CD4-positive, alpha-beta T cell treated with Interferon gamma for 1 hour (primary cell): ENCODE measurements around the gene SHB.

Experiments used
- DNase-seq: peaks from one replicate; pipeline ENCODE4 v3.0.0-alpha.2; 2020

SHB gene

DNA sequence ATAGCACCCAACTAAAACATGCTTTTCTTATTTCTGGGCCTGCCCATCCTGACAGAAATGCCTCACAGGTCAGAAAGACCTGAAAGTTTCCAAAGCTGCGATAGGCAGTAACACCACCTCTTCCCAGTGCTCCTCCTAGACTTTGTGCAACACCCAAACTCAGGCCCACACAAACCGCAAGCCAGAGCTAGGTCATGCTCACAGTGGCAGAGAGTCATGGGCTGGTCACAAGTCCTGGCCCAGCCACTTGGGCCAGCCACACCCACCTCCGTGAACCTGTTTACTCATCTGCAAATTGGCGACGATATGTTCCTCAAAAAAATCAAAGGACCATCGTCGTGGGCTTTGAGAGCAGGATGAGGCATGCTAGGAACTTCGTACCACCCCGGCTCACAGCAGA is 121.0 kb downstream of the SHB start:
- DNase-seq: no peak

DNA sequence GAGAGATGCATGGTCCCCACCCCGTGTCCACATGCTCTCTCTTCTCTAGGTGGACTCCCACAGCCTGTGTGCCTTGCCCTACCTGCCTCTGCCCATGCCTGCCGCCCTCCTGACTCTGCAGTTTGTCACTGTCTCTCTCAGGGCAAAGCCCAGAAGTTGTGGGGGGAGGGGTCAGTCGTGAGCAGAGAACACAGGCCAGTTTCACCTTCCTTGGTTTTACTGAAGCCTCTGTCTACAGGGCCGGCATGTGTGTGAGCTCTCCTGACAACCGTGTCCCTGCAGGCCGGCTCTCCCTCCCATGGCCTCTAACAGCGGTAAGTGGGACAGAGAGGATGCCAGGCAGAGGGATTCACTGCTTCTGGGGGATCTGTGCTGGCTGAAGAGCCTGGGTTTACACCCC is 121.6 kb downstream of the SHB start:
- no peak for DNase-seq

- DNase-seq: no peak
Measured at GRCh38 chr9:37946971-37947370, 122.1 kb downstream of the SHB start.

DNA sequence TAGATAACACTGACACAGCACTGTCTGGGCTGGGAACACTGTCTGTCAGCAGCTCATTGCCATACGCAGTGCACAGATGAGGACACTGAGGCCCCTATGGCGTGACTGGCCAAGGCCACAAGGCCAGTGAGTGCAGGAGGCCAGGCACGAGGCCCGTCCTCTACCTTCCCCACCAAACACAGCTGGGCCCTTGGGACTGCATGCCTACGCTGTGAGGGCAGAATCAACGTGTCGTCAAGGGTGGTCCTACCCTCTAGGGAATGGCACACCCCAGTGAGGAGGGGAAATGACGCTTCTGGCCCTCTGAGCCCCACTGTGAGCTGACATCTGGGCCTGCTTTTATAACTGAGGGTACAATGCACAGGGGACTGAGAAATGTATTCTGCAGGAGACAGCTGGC is 123.0 kb downstream of the SHB start:
- DNase-seq: no peak

DNA sequence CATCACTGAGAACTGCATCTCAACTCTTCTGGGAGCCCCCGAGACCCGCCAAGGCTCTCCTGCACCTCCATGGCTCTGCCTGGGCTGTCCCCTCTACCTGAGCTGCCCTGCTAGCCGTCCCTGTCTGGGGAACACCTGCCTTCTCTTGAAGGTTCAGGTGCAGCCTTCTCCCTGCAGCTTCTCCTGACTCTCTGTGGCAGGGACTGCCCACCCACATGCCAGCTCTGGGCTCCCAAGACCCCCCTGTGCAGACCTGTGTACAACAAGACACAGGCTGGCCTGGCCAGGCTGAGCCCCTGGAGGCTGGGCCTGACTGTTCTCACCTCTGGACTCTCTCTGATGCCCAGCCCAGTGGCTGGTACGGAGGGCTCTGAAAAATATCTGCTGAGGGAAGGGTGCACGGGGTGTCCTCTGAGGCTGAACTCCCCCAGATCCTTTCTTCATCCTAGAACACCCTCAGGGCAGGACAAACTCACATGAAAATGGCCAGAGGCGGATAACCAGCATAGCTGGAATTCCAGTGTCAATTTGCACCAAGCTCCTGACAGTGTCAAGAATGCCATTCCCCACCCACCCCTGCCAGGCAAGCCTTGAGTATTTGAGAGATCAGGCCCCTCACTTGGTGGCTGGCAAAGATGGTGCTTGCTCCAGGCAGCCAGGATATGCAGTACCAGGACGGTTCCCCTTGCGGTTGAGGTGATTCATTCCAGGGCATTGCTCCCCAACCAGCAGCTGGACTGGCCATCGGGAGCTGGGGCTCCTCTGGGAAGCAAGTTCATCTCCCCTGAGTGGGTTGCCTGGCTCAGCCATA is 124.2 kb downstream of the SHB start:
- no peak for DNase-seq

DNA sequence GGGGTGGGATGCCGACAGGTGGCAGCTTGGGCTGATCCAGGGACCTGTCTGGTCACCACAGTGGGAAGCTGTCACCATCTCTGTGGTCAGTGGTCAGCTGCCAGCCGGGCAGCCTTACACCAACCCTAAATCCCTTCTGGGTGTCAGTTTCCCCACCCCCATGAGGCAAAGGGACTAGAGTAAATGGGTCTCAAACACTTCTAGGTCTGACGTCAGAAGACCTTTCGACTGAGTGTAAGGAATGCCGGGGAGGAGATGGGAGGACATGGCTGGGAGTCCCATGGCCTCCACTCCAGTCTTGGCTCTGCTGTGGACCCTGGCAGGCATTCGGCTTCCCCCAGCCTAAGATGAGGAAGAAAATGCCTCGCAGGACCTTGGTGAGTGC is 124.8 kb downstream of the SHB start:
- no peak for DNase-seq

DNA sequence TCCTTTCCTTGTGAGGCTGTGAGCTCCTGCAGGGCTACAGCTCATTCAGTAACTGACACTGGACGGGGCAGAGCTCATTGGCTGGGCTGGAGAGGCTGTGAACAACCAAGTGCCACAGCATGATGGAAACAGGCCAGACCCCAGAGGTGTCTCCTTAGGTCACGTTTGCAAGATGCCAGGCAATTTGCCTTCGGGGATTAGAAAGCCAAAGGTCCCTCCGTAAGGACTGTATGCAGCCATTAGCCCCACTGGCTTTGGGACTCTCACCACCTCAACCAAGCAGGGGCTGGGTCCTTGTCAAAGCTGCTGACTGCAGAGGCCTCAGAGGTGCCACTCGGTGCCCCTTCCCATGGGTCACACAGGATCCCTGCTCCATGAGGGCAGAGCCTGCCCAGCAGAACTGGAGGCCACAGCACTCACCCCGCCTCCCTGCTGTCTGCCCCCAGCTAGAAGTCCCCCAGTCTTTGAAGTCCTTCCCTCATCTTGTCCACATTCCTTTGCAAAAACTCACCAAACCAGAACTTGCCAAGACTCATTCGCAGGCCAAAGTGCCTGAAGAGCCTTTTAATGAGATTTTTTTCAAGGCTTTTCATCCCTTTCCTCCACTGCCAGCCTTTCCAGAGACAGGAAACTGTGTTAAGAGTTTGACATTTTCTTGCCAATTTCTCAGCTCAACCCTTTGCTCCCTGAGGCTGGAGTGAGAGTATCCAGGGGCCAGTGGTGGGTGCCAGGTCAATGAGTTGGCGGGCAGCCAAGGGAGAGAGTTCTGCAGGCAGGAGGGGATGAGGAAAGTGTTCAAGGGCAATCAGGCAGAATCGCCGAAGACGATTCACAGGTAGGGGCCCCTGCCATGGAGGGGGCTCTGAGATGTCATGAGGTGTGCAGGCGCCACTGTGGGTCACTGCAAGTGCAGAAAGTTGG is 125.4 kb downstream of the SHB start:
- no peak for DNase-seq

DNA sequence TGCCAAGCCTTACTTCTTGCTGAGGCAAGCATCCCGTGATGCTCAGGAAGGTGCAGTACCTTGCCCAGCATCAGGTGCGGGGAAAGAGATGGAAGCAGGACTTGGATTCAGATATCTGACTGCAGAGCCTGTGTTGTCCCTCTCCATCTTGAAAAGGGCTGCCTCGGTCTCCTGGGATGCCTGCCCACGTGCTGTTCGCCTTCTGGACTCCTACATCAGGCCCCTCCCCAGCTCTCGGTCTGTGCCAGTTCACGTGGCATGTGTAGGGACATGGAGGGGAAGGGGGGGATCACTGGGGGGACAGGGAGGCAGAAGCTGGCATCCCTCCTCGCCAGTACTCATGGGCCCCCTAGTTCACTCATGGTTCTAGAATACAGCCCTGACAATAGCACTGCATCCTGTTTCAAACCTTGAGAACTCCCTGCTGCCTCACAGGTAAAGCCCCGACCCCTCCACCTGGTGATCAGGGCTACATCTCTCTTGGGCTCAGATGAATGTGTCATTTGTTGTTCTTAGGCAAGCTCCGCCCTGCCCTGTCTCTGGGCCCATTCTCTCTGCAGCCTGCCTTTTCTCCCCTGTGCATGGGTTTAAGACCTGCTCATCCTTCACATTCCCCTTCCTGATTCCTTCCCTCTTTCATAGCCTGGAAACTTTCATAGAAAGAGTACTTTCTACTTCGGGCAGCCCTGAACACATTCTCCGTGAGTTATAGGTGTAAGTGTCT is 126.2 kb downstream of the SHB start:
- DNase-seq: no peak

GRCh38 chr9:37941253-37941652 is 127.8 kb downstream of the SHB start:
- DNase-seq: no peak

- no peak for DNase-seq
Measured at GRCh38 chr9:37939575-37940095, 129.4 kb downstream of the SHB start.

DNA sequence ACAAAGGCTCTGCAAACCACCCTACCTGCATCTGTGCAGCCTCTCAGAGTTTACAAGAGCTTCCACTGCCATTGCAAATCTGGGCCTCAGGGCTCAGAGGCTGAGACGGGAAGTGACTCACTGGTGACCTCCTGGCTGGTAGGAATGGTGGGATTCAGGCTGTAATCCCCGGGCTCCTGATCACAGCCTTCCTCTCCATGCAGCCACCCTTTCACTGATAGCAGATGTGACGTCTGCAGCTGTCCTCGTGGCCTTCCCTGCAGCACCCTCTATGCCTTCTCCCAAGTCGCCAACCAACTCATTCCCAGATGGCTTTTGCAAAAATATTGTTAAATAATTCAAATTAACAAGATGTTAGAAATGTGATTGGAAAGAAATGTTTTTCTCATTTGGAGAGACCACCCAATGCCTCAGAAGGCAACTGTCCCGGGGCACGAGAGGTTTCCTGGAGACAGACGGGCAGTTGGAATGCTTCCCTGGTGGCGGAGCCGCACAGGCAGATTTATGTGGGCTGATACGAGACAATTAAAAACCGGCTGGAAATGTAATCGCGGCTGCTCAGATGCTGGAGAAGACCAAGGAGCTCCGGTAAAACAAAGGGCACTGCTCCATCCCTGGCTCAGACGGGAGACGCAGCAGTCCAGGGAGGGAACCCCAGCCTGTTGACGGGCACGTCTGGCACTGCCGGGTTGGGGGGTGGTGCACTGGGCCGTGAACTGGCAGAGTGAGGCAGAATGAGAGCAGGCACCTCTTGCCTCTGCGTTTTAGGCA is 130.7 kb downstream of the SHB start:
- no peak for DNase-seq

DNA sequence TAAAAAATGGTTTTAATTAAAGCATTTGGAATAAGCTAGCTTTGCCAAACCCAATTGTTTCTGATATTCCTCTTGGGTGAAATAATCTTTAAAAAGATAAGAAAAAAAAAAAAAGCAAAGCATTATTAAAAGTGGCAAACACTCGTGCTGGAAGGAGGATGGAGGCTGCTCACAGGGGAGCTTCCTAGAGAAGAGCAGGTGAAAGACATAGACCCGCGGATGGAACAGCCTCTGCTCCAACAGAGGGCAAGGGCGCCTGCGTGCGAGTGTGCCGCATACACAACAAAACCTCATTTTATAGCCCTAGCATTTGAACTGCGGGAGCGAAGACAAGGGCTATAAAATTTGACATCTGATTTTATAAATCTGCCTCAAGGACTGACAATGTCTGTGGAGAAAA is 131.7 kb downstream of the SHB start:
- DNase-seq: no peak

GRCh38 chr9:37936965-37937364 is 132.1 kb downstream of the SHB start:
- no peak for DNase-seq

DNA sequence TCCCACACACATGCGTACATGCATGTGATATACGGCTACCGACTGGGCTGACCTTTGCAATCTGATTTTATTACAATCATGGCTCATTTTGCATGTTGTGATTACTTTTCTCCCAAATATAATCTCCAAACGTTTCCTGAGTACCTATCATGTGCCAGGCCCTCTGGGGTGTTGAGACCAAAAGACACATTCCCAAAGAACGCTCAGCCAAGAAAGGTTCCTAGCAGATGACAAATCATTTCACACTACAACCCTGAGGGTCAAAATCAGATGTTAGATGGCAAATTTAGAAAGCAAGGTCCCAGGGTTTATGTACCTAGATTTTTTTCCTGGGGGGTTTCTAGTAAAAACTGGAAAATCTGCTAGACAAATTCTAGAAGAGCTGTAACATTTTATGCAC is 132.7 kb downstream of the SHB start:
- DNase-seq: no peak

DNA sequence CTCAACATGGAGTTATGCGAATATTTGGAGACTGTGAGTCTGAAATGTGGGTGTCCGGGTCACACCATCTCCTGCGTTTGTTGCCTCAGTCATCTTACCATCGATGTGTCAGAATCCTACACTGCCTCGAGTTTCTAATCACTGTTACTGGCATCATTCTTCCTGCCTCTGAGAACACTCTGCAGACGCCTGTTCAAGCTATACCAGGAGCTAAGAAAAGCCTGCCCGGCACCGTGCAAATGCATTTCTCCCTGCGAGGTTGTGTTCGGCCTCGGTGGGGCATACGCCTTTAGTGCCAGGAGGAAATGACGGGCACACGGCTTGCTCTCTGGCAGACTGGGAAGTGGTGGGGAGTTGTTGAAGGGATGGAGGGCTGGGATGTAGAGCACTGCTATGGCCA is 133.9 kb downstream of the SHB start:
- DNase-seq: no peak

DNA sequence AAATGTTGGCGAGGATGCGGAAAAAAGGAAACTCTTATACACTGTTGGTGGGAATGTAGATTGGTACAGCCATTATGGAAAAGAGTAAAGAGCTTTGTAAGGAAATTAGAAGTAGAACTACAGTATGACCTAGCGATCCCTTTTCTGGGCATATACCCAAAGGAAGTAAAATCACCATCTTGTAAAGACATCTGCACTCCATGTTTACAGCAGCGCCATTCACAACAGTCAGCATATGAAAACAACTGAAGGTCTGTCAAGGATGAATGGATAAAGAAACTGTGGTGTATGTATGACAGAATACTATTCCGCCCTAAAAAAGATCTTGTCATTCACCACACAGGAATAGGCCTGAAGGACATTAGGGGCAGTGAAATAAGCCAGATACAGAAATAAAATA is 137.4 kb downstream of the SHB start:
- no peak for DNase-seq

DNA sequence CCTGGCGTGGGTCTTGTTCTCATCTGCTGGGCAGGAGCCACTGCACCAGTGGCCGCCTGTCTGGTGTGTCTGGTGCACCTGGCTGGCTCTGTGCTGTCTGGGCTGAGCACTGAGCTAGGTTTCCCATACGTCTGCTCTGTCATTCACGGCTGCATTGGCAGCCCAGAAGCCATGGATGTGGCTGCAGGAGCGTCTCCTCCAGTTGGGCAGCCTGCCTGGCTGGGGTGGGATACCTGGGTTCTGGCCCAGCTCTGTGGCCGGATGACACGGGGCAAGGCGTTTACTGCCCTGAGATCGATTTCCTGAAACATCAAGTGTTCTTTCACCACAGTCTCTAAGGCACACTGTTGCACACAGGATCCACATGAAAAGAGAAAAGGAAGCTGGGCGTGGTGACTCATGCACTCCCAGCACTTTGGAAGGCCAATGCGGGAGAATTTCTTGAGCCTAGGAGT is 139.6 kb downstream of the SHB start:
- DNase-seq: no peak

DNA sequence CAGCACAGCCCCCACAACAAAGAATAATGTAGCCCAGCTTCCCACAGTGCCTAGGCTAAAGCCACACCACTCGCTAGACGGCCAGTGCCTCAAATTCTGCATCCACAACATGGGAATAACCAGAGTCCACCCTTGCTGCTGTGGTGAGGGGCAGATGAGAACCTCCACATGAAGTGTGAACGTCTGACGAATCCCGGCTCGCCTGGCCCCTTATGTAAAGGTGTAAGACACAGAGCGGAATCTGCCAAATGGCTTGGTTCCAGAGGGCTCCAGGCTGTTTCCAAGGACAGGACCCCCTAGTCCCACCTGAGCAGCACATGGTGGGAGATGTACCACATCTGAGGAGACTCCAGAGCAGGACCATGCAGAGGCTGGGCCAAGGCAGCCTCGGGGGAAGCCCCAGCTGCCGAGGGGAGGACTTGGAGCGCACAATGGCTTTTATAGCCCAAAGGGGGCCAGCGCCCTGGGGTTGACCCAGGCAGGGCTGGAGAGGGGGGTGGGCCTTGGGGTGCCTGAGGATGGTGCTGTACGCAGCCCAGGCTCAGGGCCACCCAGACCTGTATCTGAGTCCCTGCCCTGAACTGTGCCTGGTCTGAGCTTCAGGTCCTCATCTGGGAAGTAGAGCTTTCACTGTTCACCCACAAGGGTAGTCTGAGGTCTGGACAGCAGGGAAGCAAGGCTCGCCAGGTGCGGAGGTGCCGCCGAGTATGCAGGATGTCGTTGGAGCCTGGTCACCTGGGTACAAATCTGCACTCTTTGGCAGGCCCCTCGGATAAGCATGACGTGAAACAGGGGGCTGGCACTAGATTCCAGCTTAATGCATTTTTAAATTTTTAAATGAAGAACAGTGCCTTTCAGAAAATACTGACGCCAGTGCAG is 140.2 kb downstream of the SHB start:
- DNase-seq: no peak

DNA sequence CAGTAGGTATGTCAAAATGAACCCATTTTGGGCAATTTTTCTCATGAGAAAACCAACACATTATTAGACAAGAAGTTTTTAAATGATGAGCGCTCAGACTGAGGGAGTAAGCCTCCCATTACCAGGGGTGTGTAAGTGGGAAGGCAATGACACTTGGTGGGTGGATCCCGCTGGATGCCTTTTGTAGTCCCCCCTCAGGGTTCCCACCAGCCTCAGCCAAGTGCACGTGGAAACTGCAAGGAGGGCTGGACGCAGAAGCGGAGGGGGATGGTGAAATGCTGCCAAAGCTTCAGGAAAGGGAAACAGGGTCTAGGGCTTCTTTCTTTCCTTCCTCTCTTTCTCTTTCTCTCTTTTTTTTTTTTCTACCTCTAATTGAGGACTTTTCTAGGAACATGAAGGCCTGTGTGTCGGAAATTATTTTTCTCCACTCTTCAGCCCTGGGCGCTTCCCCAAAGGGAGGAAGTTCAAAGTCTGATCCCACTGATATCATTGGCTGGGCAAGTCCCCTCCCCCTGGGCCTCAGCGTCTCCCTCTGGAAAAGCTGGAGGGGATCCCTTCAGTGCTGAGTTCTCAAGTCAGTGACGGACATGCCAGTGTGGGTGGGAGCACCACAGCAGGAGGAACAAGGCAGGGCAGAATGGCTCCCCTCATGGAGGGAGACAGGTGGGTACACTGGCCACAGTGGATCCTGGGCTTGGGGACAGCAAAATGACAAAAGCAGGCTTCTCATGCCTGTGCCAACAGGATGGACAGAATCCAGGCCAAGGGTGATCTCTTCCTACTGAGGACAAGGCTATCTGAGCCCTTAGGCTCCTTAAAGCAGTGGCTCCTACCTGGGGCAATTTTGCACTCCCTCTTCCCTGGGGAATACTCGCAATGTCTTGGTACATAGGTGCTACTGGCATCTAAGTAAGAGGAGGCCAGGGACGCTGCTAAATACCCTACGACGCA is 141.2 kb downstream of the SHB start:
- no peak for DNase-seq

DNA sequence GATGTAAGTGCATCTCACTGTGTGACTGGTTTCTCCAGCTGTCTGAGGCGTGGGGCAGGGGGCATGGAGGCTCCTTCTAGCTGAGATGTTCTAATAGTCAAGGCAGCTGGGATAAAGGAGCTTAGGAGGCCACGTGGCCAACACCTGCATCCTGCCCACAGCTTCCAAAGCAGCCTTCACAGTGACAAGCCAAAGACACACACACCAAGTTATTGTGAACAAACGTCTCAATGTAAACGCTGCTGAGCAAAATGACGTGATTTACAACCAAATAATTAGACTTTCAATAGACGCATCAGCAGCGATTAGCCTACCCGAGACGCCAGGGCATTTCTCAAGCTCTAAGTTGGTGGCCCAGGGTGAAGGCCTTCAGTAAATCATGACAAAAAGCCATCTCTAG is 141.9 kb downstream of the SHB start:
- no peak for DNase-seq
